ENCODE data around the gene NEAT1. TPM values are rescaled to one million over a fixed set of nuclear protein-coding genes. Genes with fewer than 3 reads are reported as not detected.
A peak's percentile ranks its signal among the peaks of the same experiment; 100 is the strongest.

NEAT1 gene
- total RNA-seq, 1 donor from 2014 or later = 43.4 TPM

DNA sequence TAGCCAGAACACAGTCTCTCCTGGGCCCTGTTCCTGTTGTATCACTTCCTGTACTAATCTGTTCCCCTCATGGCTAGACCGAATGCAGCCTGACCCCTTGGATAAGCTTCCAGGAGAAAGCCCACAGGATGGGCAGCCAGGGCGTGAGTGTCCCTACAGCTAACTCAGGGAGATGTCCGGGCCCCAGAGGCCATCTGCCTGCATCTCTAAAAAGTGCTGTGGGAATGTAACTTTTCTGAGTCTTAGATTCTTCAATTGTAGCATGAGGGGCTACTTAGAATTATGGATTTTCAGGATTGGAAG is 68.5 kb downstream of the NEAT1 start:
- H3K4me3 Mint-ChIP-seq (ENCODE audit: unreplicated experiment) = no peak overlapping the region
- H3K4me1 Mint-ChIP-seq (ENCODE audit: unreplicated experiment) = peaks cover 60% of the 10 kb centered on the region
- H3K36me3 Mint-ChIP-seq (ENCODE audit: low read depth, unreplicated experiment) = no peaks in the 10 kb centered on the region
- H3K27me3 Mint-ChIP-seq (ENCODE audit: unreplicated experiment) = peaks cover 22% of the 10 kb centered on the region
- TF ChIP-seq, protein P1, sequence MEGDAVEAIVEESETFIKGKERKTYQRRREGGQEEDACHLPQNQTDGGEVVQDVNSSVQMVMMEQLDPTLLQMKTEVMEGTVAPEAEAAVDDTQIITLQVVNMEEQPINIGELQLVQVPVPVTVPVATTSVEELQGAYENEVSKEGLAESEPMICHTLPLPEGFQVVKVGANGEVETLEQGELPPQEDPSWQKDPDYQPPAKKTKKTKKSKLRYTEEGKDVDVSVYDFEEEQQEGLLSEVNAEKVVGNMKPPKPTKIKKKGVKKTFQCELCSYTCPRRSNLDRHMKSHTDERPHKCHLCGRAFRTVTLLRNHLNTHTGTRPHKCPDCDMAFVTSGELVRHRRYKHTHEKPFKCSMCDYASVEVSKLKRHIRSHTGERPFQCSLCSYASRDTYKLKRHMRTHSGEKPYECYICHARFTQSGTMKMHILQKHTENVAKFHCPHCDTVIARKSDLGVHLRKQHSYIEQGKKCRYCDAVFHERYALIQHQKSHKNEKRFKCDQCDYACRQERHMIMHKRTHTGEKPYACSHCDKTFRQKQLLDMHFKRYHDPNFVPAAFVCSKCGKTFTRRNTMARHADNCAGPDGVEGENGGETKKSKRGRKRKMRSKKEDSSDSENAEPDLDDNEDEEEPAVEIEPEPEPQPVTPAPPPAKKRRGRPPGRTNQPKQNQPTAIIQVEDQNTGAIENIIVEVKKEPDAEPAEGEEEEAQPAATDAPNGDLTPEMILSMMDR (IDR thresholded peaks at IDR 0.05; ENCODE audit: unreplicated experiment) = no peak
- H3K27ac Mint-ChIP-seq (ENCODE audit: unreplicated experiment) = peak overlapping the region; percentile 57
- no peak for DNase-seq (ENCODE audit: low spot score)
- no peaks in the 10 kb centered on the region for H3K9me3 Mint-ChIP-seq (ENCODE audit: unreplicated experiment)

DNA sequence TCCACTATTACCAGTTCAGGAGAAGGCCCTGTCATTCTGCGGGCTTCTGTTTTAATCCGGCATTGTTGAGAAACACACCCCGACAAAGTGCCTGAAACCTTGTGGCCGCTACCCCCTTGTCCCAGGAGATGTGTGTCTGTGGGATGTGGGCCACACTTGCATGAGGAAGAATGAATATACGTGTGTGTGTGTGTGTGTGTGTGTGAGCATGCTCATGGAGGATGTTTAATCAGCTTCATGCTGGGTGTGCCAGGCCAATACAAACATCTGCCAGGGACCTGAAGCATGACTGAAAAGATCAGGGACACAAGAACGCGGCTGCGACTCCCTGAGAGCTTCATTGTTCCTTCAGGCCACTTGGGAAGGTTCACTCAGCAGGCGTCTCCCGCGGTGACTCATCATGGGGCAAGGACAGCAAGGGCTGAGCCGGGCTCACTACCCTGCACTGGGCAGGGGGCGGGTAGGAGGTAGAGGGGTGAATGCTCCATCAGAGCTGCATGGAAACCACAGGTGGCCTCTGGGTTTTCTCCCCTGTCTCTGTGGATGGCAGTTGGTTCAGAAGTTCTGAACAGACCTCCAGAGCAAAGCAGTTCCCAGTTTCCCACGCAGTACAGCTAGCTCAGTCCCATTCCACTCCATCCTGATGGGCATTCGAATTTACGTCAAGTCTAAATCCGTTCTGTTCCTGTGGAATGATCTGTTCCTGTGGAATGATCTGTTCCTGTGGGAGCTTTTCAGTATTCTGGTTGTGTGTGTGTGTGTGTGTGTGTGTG is 69.2 kb downstream of the NEAT1 start:
- Mint-ChIP-seq H3K9me3 (ENCODE audit: unreplicated experiment) (no peaks in the 10 kb centered on the region), H3K36me3 (ENCODE audit: low read depth, unreplicated experiment) (peaks cover under 1% of the 10 kb centered on the region), H3K27ac (ENCODE audit: unreplicated experiment) (peak overlapping the region; percentile 74), H3K27me3 (ENCODE audit: unreplicated experiment) (peaks cover 25% of the 10 kb centered on the region), H3K4me3 (ENCODE audit: unreplicated experiment) (peak overlapping the region; percentile 79), H3K4me1 (ENCODE audit: unreplicated experiment) (peaks cover 64% of the 10 kb centered on the region)
- DNase-seq (ENCODE audit: low spot score) = no peak
- TF ChIP-seq, protein P1 (IDR thresholded peaks at IDR 0.05; ENCODE audit: unreplicated experiment) = no peak

DNA sequence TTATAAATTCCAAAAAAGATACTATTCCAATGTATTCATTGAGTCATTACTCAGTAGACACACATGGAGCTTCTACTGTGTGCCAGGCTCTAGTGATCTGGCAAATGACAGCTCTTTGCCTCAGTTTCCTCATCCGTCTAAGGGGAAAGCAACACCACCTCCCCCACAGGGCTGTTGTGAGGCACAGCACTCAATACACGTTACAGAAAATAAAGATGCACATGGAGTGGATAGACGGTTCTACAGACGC is 69.7 kb downstream of the NEAT1 start:
- peaks cover 67% of the 10 kb centered on the region for H3K4me1 Mint-ChIP-seq (ENCODE audit: unreplicated experiment)

DNA sequence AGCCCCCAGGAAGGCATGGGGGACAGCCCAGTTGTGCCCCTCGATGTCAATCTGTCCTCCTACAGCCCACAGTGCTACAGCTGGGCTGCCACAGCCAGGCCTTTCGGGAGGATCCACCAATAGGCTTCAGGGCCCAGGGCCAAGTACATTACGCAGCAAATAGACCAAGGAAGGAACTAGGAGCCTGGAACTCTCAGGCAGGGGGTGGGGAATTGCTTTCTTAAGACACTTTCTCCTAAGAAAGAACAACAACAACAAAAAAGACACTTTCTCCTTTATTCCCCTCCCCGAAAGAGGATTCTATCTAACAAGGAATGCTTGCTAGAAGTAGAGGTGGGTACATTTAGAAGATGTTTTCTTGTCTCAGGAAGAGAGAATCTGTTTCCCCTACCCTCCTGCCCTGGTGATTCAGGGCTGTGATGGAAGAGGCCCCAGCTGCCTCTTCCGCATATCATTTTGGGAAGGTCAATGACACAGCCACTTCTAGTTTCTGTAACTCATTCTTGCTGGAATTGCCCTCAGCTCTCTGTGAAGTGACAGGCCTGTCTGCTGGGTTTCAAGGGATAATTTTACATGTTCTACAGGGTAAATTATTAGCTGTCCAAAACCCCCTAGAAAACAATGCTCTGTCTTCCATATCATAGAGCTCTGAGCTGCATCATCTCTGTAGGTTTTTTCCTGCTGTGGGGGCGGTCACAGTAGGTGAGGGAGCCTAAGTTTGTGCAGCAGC is 70.2 kb downstream of the NEAT1 start:
- no peaks in the 10 kb centered on the region for H3K9me3 Mint-ChIP-seq (ENCODE audit: unreplicated experiment)
- peaks cover 65% of the 10 kb centered on the region for H3K4me1 Mint-ChIP-seq (ENCODE audit: unreplicated experiment)
- DNase-seq (ENCODE audit: low spot score) = no peak
- H3K4me3 Mint-ChIP-seq (ENCODE audit: unreplicated experiment) = peak overlapping the region; percentile 79
- H3K27ac Mint-ChIP-seq (ENCODE audit: unreplicated experiment) = peak overlapping the region; percentile 74
- H3K36me3 Mint-ChIP-seq (ENCODE audit: low read depth, unreplicated experiment) = peaks cover 5% of the 10 kb centered on the region
- H3K27me3 Mint-ChIP-seq (ENCODE audit: unreplicated experiment) = peaks cover 25% of the 10 kb centered on the region
- TF ChIP-seq, protein P1 (IDR thresholded peaks at IDR 0.05; ENCODE audit: unreplicated experiment) = no peak

More for the DNA sequence above, 69.7 kb downstream of the NEAT1 start:
- peaks cover 5% of the 10 kb centered on the region for H3K36me3 Mint-ChIP-seq (ENCODE audit: low read depth, unreplicated experiment)
- no peak for DNase-seq (ENCODE audit: low spot score)
- peak overlapping the region; percentile 79 for H3K4me3 Mint-ChIP-seq (ENCODE audit: unreplicated experiment)
- H3K9me3 Mint-ChIP-seq (ENCODE audit: unreplicated experiment) = no peaks in the 10 kb centered on the region
- H3K27ac Mint-ChIP-seq (ENCODE audit: unreplicated experiment) = peak overlapping the region; percentile 74
- peaks cover 25% of the 10 kb centered on the region for H3K27me3 Mint-ChIP-seq (ENCODE audit: unreplicated experiment)
- TF ChIP-seq, protein P1 (IDR thresholded peaks at IDR 0.05; ENCODE audit: unreplicated experiment) = no peak

Measured in endothelial cell (in vitro differentiated cells).